WTC11 (cell line): ENCODE data around the gene PADI2. TPM values are rescaled to one million over a fixed set of nuclear protein-coding genes. Genes with fewer than 3 reads are reported as not detected.

Experiments
- ATAC-seq: fragments of 200-7000 bp; cut with Tn5 transposase; 2 replicates; pipeline ENCODE4 v1.10.0; 2021; ENCODE audit warnings: mild to moderate bottlenecking, moderate library complexity
- CTCF ChIA-PET: fragments of 300-600 bp; sonication (Branson Sonifier 250); formaldehyde crosslinking; loops from one replicate; lab custom pipeline; 2021; ENCODE audit warnings: antibody characterized with exemption; lab: Charles Lee
- POLR2A ChIA-PET: fragments of 350-600 bp; sonication (Branson Sonifier 250); formaldehyde crosslinking; loops from one replicate; lab custom pipeline; 2021; ENCODE audit warnings: antibody characterized with exemption; lab: Charles Lee
- DNase-seq: peaks from one replicate; pipeline ENCODE4 v3.0.0; 2021; ENCODE audit warnings: low spot score
- H3K27ac Mint-ChIP-seq: 2 replicates; pipeline ENCODE4 v1.8.0; 2021; ENCODE audit warnings: mixed read lengths
- H3K27me3 Mint-ChIP-seq: 2 replicates; pipeline ENCODE4 v1.8.0; 2021; ENCODE audit warnings: low read depth, mild to moderate bottlenecking, moderate library complexity, mixed read lengths
- H3K36me3 Mint-ChIP-seq: 2 replicates; pipeline ENCODE4 v1.8.0; 2021; ENCODE audit warnings: mixed read lengths
- H3K4me1 Mint-ChIP-seq: 2 replicates; pipeline ENCODE4 v1.8.0; 2022; ENCODE audit warnings: mixed read lengths
- H3K4me3 Mint-ChIP-seq: 2 replicates; pipeline ENCODE4 v1.8.0; 2021; ENCODE audit warnings: mild to moderate bottlenecking, moderate library complexity, mixed read lengths
- H3K9me3 Mint-ChIP-seq: 2 replicates; pipeline ENCODE4 v1.8.0; 2021; ENCODE audit warnings: mixed read lengths
- AR ChIP-seq: fragments of 250-450 bp; sonication (Bioruptor Pico); IDR thresholded peaks from 2 replicates; pipeline ENCODE4 v1.9.0; 2021; ENCODE audit warnings: mild to moderate bottlenecking
- ATF1 ChIP-seq: sonication (generic); formaldehyde crosslinking; IDR thresholded peaks from 2 replicates; pipeline ENCODE4 v1.8.1; 2023; ENCODE audit warnings: mild to moderate bottlenecking, moderate library complexity, missing genetic modification reagents
- ATF6 ChIP-seq: sonication (generic); formaldehyde crosslinking; IDR thresholded peaks from 2 replicates; pipeline ENCODE4 v1.8.1; 2023; ENCODE audit warnings: mild to moderate bottlenecking, missing genetic modification reagents
- CDX4 ChIP-seq: fragments of 250-450 bp; sonication (Bioruptor Pico); IDR thresholded peaks from 2 replicates; pipeline ENCODE4 v1.9.0; 2021; ENCODE audit warnings: moderate library complexity, mild to moderate bottlenecking, inconsistent platforms, borderline replicate concordance
- ELF4 ChIP-seq: sonication (generic); formaldehyde crosslinking; IDR thresholded peaks from 2 replicates; pipeline ENCODE4 v1.8.1; 2022; ENCODE audit warnings: low read depth, mild to moderate bottlenecking, moderate library complexity, missing genetic modification reagents
- ETV6 ChIP-seq: sonication (generic); formaldehyde crosslinking; IDR thresholded peaks from 2 replicates; pipeline ENCODE4 v1.8.1; 2022; ENCODE audit warnings: mild to moderate bottlenecking, missing genetic modification reagents
- FOXJ3 ChIP-seq: sonication (generic); formaldehyde crosslinking; IDR thresholded peaks from 2 replicates; pipeline ENCODE4 v1.9.0; 2021; ENCODE audit warnings: missing genetic modification reagents, mild to moderate bottlenecking, borderline replicate concordance
- FOXP1 ChIP-seq: sonication (generic); formaldehyde crosslinking; IDR thresholded peaks from 2 replicates; pipeline ENCODE4 v1.8.0; 2022; ENCODE audit warnings: missing genetic modification reagents, mild to moderate bottlenecking, moderate library complexity, borderline replicate concordance
- NFYB ChIP-seq: sonication (generic); formaldehyde crosslinking; conservative IDR thresholded peaks from 2 replicates; pipeline ENCODE4 v1.8.0; 2022; ENCODE audit warnings: low read depth, missing genetic modification reagents
- NR1H2 ChIP-seq: sonication (generic); formaldehyde crosslinking; IDR thresholded peaks from 2 replicates; pipeline ENCODE4 v1.9.0; 2021; ENCODE audit warnings: mild to moderate bottlenecking, moderate library complexity, missing genetic modification reagents
- PREB ChIP-seq: sonication (generic); formaldehyde crosslinking; IDR thresholded peaks from 2 replicates; pipeline ENCODE4 v1.8.1; 2022; ENCODE audit warnings: mild to moderate bottlenecking, missing genetic modification reagents, moderate library complexity, borderline replicate concordance
- SMAD3 ChIP-seq: sonication (generic); formaldehyde crosslinking; IDR thresholded peaks from 2 replicates; pipeline ENCODE4 v1.8.0; 2022; ENCODE audit warnings: missing genetic modification reagents, mild to moderate bottlenecking, borderline replicate concordance
- SP1 ChIP-seq: sonication (generic); formaldehyde crosslinking; conservative IDR thresholded peaks from 2 replicates; pipeline ENCODE4 v1.8.1; 2022; ENCODE audit warnings: missing genetic modification reagents
- STAT6 ChIP-seq: sonication (generic); formaldehyde crosslinking; conservative IDR thresholded peaks from 2 replicates; pipeline ENCODE4 v1.8.1; 2023; ENCODE audit warnings: mild to moderate bottlenecking, low read depth, missing genetic modification reagents, moderate library complexity
- TEAD4 ChIP-seq: sonication (generic); formaldehyde crosslinking; IDR thresholded peaks from 2 replicates; pipeline ENCODE4 v1.8.0; 2022; ENCODE audit warnings: mild to moderate bottlenecking, missing genetic modification reagents
- USF1 ChIP-seq: sonication (generic); formaldehyde crosslinking; IDR thresholded peaks from 2 replicates; pipeline ENCODE4 v1.8.0; 2022; ENCODE audit warnings: mild to moderate bottlenecking, missing genetic modification reagents
- ZMAT4 ChIP-seq: fragments of 250-450 bp; sonication (Bioruptor Pico); IDR thresholded peaks from 2 replicates; pipeline ENCODE4 v1.9.0; 2021; ENCODE audit warnings: mild to moderate bottlenecking
- ZNF121 ChIP-seq: sonication (generic); formaldehyde crosslinking; IDR thresholded peaks from 2 replicates; pipeline ENCODE4 v1.8.0; 2023; ENCODE audit warnings: missing genetic modification reagents
- ZNF232 ChIP-seq: sonication (generic); formaldehyde crosslinking; IDR thresholded peaks from 2 replicates; pipeline ENCODE4 v1.8.0; 2022; ENCODE audit warnings: mild to moderate bottlenecking, missing genetic modification reagents
- ZNF317 ChIP-seq: sonication (generic); formaldehyde crosslinking; IDR thresholded peaks from 2 replicates; pipeline ENCODE4 v1.8.1; 2023; ENCODE audit warnings: low read depth, mild to moderate bottlenecking, moderate library complexity, missing genetic modification reagents, borderline replicate concordance
- ZNF671 ChIP-seq: fragments of 250-450 bp; sonication (Bioruptor Pico); IDR thresholded peaks from 2 replicates; pipeline ENCODE4 v1.8.0; 2021; ENCODE audit warnings: mild to moderate bottlenecking
- total RNA-seq: library from RNA; stranded (reverse); gene quantifications from 3 replicates; pipeline ENCODE4 v1.2.3, GENCODE V29; 2021

Gene PADI2
- total RNA-seq, 1 experiment from 2014 or later, result 3.8 TPM

- Mint-ChIP-seq H3K4me1 (peaks cover 27% of the 10 kb centered on the region), H3K4me3 (no peak overlapping the region), H3K27ac (no peak overlapping the region), H3K9me3 (no peaks in the 10 kb centered on the region), H3K27me3 (peaks cover 34% of the 10 kb centered on the region), H3K36me3 (no peaks in the 10 kb centered on the region)
- DNase-seq (no peak), ATAC-seq (no peak)
- ChIA-PET POLR2A (no interaction called here), CTCF (interaction anchor here (0.6 to 2.4 kb wide), 8 partner anchors 16 to 214 kb away, joined by 3 to 19 read pairs (median 9); no protein-coding TSS in a partner anchor)
- TF ChIP-seq ATF6 (CRISPR knock-in tag), result no peak
These were observed 3.4 kb upstream of the PADI2 start for GRCh38 chr1:17122521-17123164.

GRCh38 chr1:17121881-17122280 lies 2.6 kb upstream of the PADI2 start:
- H3K36me3 Mint-ChIP-seq, result no peaks in the 10 kb centered on the region
- ChIA-PET POLR2A (no interaction called here), CTCF (interaction anchor here (0.6 to 2.4 kb wide), 16 partner anchors 8 to 237 kb away, joined by 3 to 19 read pairs (median 4); no protein-coding TSS in a partner anchor)
- TF ChIP-seq ZNF671 (CRISPR knock-in tag), result no peak
- TF ChIP-seq SMAD3, result no peak
- TF ChIP-seq ZNF121, result no peak
- TF ChIP-seq ETV6, result no peak
- no peak for TF ChIP-seq PREB (CRISPR knock-in tag)
- no peak for TF ChIP-seq STAT6 (CRISPR knock-in tag)
- TF ChIP-seq SP1 (CRISPR knock-in tag), result no peak
- TF ChIP-seq AR (CRISPR knock-in tag), result no peak
- no peak for TF ChIP-seq ZNF232 (CRISPR knock-in tag)
- TF ChIP-seq TEAD4 (CRISPR knock-in tag), result no peak
- no peak for TF ChIP-seq ZNF317 (CRISPR knock-in tag)
- TF ChIP-seq NFYB, result no peak
- no peak for TF ChIP-seq ELF4 (CRISPR knock-in tag)
- TF ChIP-seq NR1H2, result no peak
- no peak for TF ChIP-seq CDX4 (CRISPR knock-in tag)
- no peak for TF ChIP-seq USF1 (CRISPR knock-in tag)
- TF ChIP-seq FOXJ3 (CRISPR knock-in tag), result no peak
- TF ChIP-seq FOXP1, result no peak
- no peak for TF ChIP-seq ZMAT4 (CRISPR knock-in tag)
- TF ChIP-seq ATF1 (CRISPR knock-in tag), result no peak
- H3K27me3 Mint-ChIP-seq, result peaks cover 41% of the 10 kb centered on the region
- no peak overlapping the region for H3K27ac Mint-ChIP-seq
- no peak overlapping the region for H3K4me3 Mint-ChIP-seq
- no peaks in the 10 kb centered on the region for H3K9me3 Mint-ChIP-seq
- ATAC-seq (no peak), DNase-seq (no peak)
- peaks cover 24% of the 10 kb centered on the region for H3K4me1 Mint-ChIP-seq
